ENCODE results near the gene SUPT3H. TPM values are rescaled to one million over a fixed set of nuclear protein-coding genes. Genes with fewer than 3 reads are reported as not detected.

The SUPT3H gene
- total and polyA plus RNA-seq, 4 donors, result 0.85 to 4.8 (median 2.4) TPM

GRCh38 chr6:45073771-45074170, 304.0 kb downstream of the SUPT3H start:
- TF ChIP-seq, protein P1, sequence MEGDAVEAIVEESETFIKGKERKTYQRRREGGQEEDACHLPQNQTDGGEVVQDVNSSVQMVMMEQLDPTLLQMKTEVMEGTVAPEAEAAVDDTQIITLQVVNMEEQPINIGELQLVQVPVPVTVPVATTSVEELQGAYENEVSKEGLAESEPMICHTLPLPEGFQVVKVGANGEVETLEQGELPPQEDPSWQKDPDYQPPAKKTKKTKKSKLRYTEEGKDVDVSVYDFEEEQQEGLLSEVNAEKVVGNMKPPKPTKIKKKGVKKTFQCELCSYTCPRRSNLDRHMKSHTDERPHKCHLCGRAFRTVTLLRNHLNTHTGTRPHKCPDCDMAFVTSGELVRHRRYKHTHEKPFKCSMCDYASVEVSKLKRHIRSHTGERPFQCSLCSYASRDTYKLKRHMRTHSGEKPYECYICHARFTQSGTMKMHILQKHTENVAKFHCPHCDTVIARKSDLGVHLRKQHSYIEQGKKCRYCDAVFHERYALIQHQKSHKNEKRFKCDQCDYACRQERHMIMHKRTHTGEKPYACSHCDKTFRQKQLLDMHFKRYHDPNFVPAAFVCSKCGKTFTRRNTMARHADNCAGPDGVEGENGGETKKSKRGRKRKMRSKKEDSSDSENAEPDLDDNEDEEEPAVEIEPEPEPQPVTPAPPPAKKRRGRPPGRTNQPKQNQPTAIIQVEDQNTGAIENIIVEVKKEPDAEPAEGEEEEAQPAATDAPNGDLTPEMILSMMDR (IDR thresholded peaks at IDR 0.05; ENCODE audit: low read depth, low read length, missing input control), result no peak
- TF ChIP-seq FOXA1 (IDR thresholded peaks at IDR 0.05) (no peak), TAF1 (conservative IDR thresholded peaks at IDR 0.05) (no peak), HNF4A (conservative IDR thresholded peaks at IDR 0.05) (no peak), YY1 (IDR thresholded peaks at IDR 0.05) (no peak), JUND (IDR thresholded peaks at IDR 0.05) (no peak), REST (IDR thresholded peaks at IDR 0.05) (no peak)
- Histone ChIP-seq H3K27me3 (ENCODE audit: control insufficient read depth in 4 of 4, insufficient read depth in 4 of 4, low read length in 3 of 4) (no peaks in the 10 kb centered on the region), H3K9me3 (ENCODE audit: control insufficient read depth in 4 of 4, low read length in 3 of 4) (peaks cover 0 to 4% (median under 1%) of the 10 kb centered on the region in 4 donors), H3K27ac (ENCODE audit: low read depth in 1 of 2, low read length in 2 of 2) (no peak overlapping the region), H3K4me1 (ENCODE audit: control insufficient read depth in 4 of 4, insufficient read depth in 4 of 4, low read length in 3 of 4) (no peaks in the 10 kb centered on the region), H3K4me3 (ENCODE audit: low read depth in 1 of 3, low read length in 3 of 3) (no peak overlapping the region), H3K36me3 (ENCODE audit: control insufficient read depth in 4 of 4, insufficient read depth in 3 of 4, low read depth in 1 of 4, low read length in 3 of 4) (no peaks in the 10 kb centered on the region), H3K9ac (ENCODE audit: low read depth in 1 of 2, low read length in 2 of 2) (no peak overlapping the region)
- no peak for DNase-seq (ENCODE audit: low spot score)

GRCh38 chr6:45072673-45073072, 305.1 kb downstream of the SUPT3H start:
- DNase-seq (ENCODE audit: low spot score), result no peak
- no peak for TF ChIP-seq NR2F2 (IDR thresholded peaks at IDR 0.05)
- WGBS, result 87% methylated on average over 3 of the region's 3 CpGs
- Histone ChIP-seq H3K4me3 (ENCODE audit: low read depth in 1 of 3, low read length in 3 of 3) (no peak overlapping the region), H3K9ac (ENCODE audit: low read depth in 1 of 2, low read length in 2 of 2) (no peak overlapping the region), H3K9me3 (ENCODE audit: control insufficient read depth in 4 of 4, low read length in 3 of 4) (no peaks in the 10 kb centered on the region), H3K36me3 (ENCODE audit: control insufficient read depth in 4 of 4, insufficient read depth in 3 of 4, low read depth in 1 of 4, low read length in 3 of 4) (no peaks in the 10 kb centered on the region), H3K27me3 (ENCODE audit: control insufficient read depth in 4 of 4, insufficient read depth in 4 of 4, low read length in 3 of 4) (no peaks in the 10 kb centered on the region), H3K27ac (ENCODE audit: low read depth in 1 of 2, low read length in 2 of 2) (no peak overlapping the region), H3K4me1 (ENCODE audit: control insufficient read depth in 4 of 4, insufficient read depth in 4 of 4, low read length in 3 of 4) (no peaks in the 10 kb centered on the region)

DNA sequence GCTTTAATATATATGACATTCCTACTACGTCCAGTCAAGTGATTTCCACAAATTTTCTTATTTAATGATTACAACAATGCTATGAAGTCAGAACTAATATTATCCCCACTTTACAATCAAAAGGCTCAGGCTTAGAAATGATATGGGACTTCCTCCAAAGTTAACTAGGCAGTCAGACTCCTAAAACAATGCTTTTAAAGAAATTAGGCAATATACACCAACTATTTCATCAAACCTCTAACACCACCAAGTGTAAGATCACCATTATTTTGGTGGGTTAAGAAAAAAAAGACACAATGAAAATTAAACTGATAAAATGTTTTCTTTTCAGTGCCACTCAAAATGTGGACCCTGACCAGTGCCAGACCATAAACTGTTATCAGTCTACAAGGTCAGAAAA, 305.7 kb downstream of the SUPT3H start:
- Histone ChIP-seq H3K9me3 (ENCODE audit: control insufficient read depth in 4 of 4, low read length in 3 of 4) (no peaks in the 10 kb centered on the region), H3K27me3 (ENCODE audit: control insufficient read depth in 4 of 4, insufficient read depth in 4 of 4, low read length in 3 of 4) (no peaks in the 10 kb centered on the region), H3K9ac (ENCODE audit: low read depth in 1 of 2, low read length in 2 of 2) (no peak overlapping the region), H3K36me3 (ENCODE audit: control insufficient read depth in 4 of 4, insufficient read depth in 3 of 4, low read depth in 1 of 4, low read length in 3 of 4) (no peaks in the 10 kb centered on the region), H3K4me3 (ENCODE audit: low read depth in 1 of 3, low read length in 3 of 3) (no peak overlapping the region), H3K4me1 (ENCODE audit: control insufficient read depth in 4 of 4, insufficient read depth in 4 of 4, low read length in 3 of 4) (no peaks in the 10 kb centered on the region), H3K27ac (ENCODE audit: low read depth in 1 of 2, low read length in 2 of 2) (no peak overlapping the region)
- DNase-seq (ENCODE audit: low spot score), result no peak
- WGBS, result 92% methylated on average over 1 of the region's 1 CpG
- no peak for TF ChIP-seq SP1 (IDR thresholded peaks at IDR 0.05)
- no peak for TF ChIP-seq RAD21 (IDR thresholded peaks at IDR 0.05)
- TF ChIP-seq HNF4A (conservative IDR thresholded peaks at IDR 0.05), result no peak
- TF ChIP-seq YY1 (IDR thresholded peaks at IDR 0.05), result no peak
- TF ChIP-seq, protein P1 (IDR thresholded peaks at IDR 0.05; ENCODE audit: low read depth, low read length, missing input control), result no peak
- no peak for TF ChIP-seq ZBTB33 (IDR thresholded peaks at IDR 0.05)
- TF ChIP-seq FOXA2 (IDR thresholded peaks at IDR 0.05), result no peak
- TF ChIP-seq, protein P2, sequence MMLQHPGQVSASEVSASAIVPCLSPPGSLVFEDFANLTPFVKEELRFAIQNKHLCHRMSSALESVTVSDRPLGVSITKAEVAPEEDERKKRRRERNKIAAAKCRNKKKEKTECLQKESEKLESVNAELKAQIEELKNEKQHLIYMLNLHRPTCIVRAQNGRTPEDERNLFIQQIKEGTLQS (IDR thresholded peaks at IDR 0.05), result no peak
- no peak for TF ChIP-seq JUND (IDR thresholded peaks at IDR 0.05)
- TF ChIP-seq HNF4G (IDR thresholded peaks at IDR 0.05), result no peak
- no peak for TF ChIP-seq TAF1 (conservative IDR thresholded peaks at IDR 0.05)
- TF ChIP-seq RXRA (IDR thresholded peaks at IDR 0.05), result no peak
- TF ChIP-seq NR2F2 (IDR thresholded peaks at IDR 0.05), result no peak
